K562 (cell line): ENCODE measurements around the gene IRF2BP1. TPM values are rescaled to one million over a fixed set of nuclear protein-coding genes. Genes with fewer than 3 reads are reported as not detected.

Source experiments
- ATAC-seq: fragments of 200-7000 bp; cut with Tn5 transposase; 3 replicates; pipeline ENCODE4 v1.9.1; 2020; ENCODE audit warnings: moderate library complexity
- BruUV-seq: library from RNA; stranded (reverse); fragments of 400-500 nt; replicated peaks from 2 replicates; lab custom pipeline; 2021; lab: Mats Ljungman, UMichigan
- CTCF ChIA-PET: fragments of 300-600 bp; formaldehyde crosslinking; extraction: SDS; loops from one replicate; lab custom pipeline; 2021; ENCODE audit warnings: low intra/inter-chr PET ratio; lab: Yijun Ruan, JAX
- POLR2A ChIA-PET: fragments of 300-600, 350-650 bp; sonication (Branson Sonifier 250); formaldehyde crosslinking; extraction: SDS; loops from one replicate; lab custom pipeline; 2021; ENCODE audit warnings: antibody characterized with exemption, inconsistent platforms; lab: Yijun Ruan, JAX
- DNase-seq, 4 experiments: peaks; one replicate each; pipeline versions ENCODE4 v3.0.0 to v3.0.0-alpha.2; 2011 to 2018; ENCODE audit warnings: low spot score in 3 of 4, mixed read lengths in 3 of 4; ENCODE audit errors: extremely low read depth in 1 of 4
- FAIRE-seq: peaks from 2 replicates; lab custom pipeline; 2011; peaks lifted over from hg19 to GRCh38; lab: Jason Lieb, UNC
- H2AFZ ChIP-seq: 2 replicates; pipeline ENCODE4 v1.6.0; 2011; ENCODE audit warnings: low read depth, low read length, control low read depth, inconsistent platforms
- H3K27ac ChIP-seq: fragments of 200-600 bp; 3 replicates; pipeline ENCODE4 v1.8.0; 2011; ENCODE audit warnings: low read depth, mild to moderate bottlenecking, control low read depth, inconsistent platforms, low read length, moderate library complexity, mixed read lengths; ENCODE audit errors: extremely low read depth
- H3K27me3 ChIP-seq, 2 experiments: fragments of 300-600 bp in 1 of 2; 2 replicates in 1 of 2; 3 replicates in 1 of 2; pipeline versions ENCODE4 v1.6.0 to v1.8.0; 2011; ENCODE audit warnings: inconsistent platforms in 2 of 2, low read length in 2 of 2, mild to moderate bottlenecking in 1 of 2, mixed read lengths in 1 of 2, moderate library complexity in 1 of 2; ENCODE audit not compliant: control insufficient read depth in 2 of 2, insufficient read depth in 2 of 2
- H3K36me3 ChIP-seq: fragments of 300-600 bp; 3 replicates; pipeline ENCODE4 v1.8.0; 2011; ENCODE audit warnings: mild to moderate bottlenecking, low read length, inconsistent platforms; ENCODE audit not compliant: control insufficient read depth, insufficient read depth
- H3K4me1 ChIP-seq, 2 experiments: fragments of 200-600 bp in 1 of 2; replicated peaks in 1 of 2; 2 replicates in 1 of 2; 3 replicates in 1 of 2; pipeline versions ENCODE4 v1.5.1 to v1.8.0; 2011; ENCODE audit warnings: inconsistent platforms in 2 of 2, low read length in 2 of 2, mild to moderate bottlenecking in 1 of 2, mixed read lengths in 1 of 2, moderate library complexity in 1 of 2; ENCODE audit not compliant: control insufficient read depth in 2 of 2, insufficient read depth in 2 of 2
- H3K4me2 ChIP-seq: 2 replicates; pipeline ENCODE4 v1.6.1; 2011; ENCODE audit warnings: low read length, control low read depth, inconsistent platforms, mixed read lengths; ENCODE audit not compliant: insufficient read depth
- H3K4me3 ChIP-seq: fragments of 200-600 bp; sonication (generic), shearing (Covaris generic); 2 replicates; pipeline ENCODE4 v1.5.1; 2016; ENCODE audit warnings: control low read depth, inconsistent platforms
- H3K79me2 ChIP-seq: fragments of 200-600 bp; 3 replicates; pipeline ENCODE4 v1.8.0; 2011; ENCODE audit warnings: low read length, inconsistent platforms; ENCODE audit not compliant: control insufficient read depth, insufficient read depth
- H3K9ac ChIP-seq, 2 experiments: 2 replicates each; pipeline versions ENCODE4 v1.6.0 to v1.6.1; 2011; ENCODE audit warnings: low read depth in 2 of 2, low read length in 2 of 2, control low read depth in 1 of 2, inconsistent platforms in 1 of 2, mild to moderate bottlenecking in 1 of 2, mixed read lengths in 1 of 2; ENCODE audit not compliant: insufficient read depth in 1 of 2
- H3K9me1 ChIP-seq: one replicate; pipeline ENCODE4 v1.6.0; 2011; ENCODE audit warnings: inconsistent platforms, mild to moderate bottlenecking, low read length, moderate library complexity; ENCODE audit not compliant: control insufficient read depth, insufficient read depth
- H3K9me3 ChIP-seq: replicated peaks from 2 replicates; pipeline ENCODE4 v1.5.1; 2011; ENCODE audit warnings: low read depth, low read length, inconsistent platforms; ENCODE audit not compliant: control insufficient read depth, insufficient read depth
- H4K20me1 ChIP-seq: replicated peaks from 2 replicates; pipeline ENCODE4 v1.6.1; 2011; ENCODE audit warnings: low read length, inconsistent platforms, mixed read lengths; ENCODE audit not compliant: control insufficient read depth, insufficient read depth
- POLR2AphosphoS2 ChIP-seq: IDR thresholded peaks from 2 replicates; pipeline ENCODE4 v1.6.1; 2012; ENCODE audit warnings: low read length, improper control_type of control experiment
- RBFOX2 ChIP-seq: fragments of 200-400 bp; formaldehyde crosslinking; IDR thresholded peaks from 2 replicates; pipeline ENCODE4 v1.6.1; 2017; ENCODE audit warnings: low read depth, mild to moderate bottlenecking, low read length, moderate library complexity
- RBM25 ChIP-seq: fragments of 200-400 bp; formaldehyde crosslinking; IDR thresholded peaks from 2 replicates; pipeline ENCODE4 v1.6.1; 2018; ENCODE audit warnings: low read length, low read depth, moderate library complexity; ENCODE audit not compliant: severe bottlenecking
- ZNF431 ChIP-seq: sonication (generic); formaldehyde crosslinking; IDR thresholded peaks from 2 replicates; pipeline ENCODE4 v1.8.0; 2022; ENCODE audit warnings: mild to moderate bottlenecking, missing genetic modification reagents
- ZNF699 ChIP-seq: fragments of 250-450 bp; sonication (Bioruptor Pico); IDR thresholded peaks from 2 replicates; pipeline ENCODE4 v1.8.0; 2021; ENCODE audit warnings: mild to moderate bottlenecking, moderate library complexity; ENCODE audit not compliant: insufficient replicate concordance
- WGBS: fragments of 100-300 bp; shearing (Covaris generic); methylation state at CpG from one replicate; pipeline ENCODE4 v1.1.6; 2016; ENCODE audit warnings: low coverage, mixed read lengths; ENCODE audit not compliant: insufficient coverage; ENCODE audit errors: missing lambda C conversion rate; 5-methylcytosine and 5-hydroxymethylcytosine counted together
- in situ Hi-C: fragments of 300-500 bp; cut with MboI; formaldehyde crosslinking; loops from 4 replicates; pipeline ENCODE4 v1.15.0; 2018; ENCODE audit warnings: inconsistent platforms, mixed read lengths
- intact Hi-C: fragments of 100-400 bp; cut with micrococcal nuclease; formaldehyde crosslinking; loops from 2 replicates; pipeline ENCODE4 v1.14.2; 2022
- polyA plus RNA-seq, 8 experiments: library from polyadenylated mRNA; depleted of rRNA in 4 of 8; stranded (reverse) in 5 of 8; unstranded in 3 of 8; fragments of >200 nt; fragmentation: Nextera tagmentation in 2 of 8; fragmentation: Illumina TruSeq in 1 of 8; extraction: Ambion mirVana in 2 of 8; extraction: Trizol in 1 of 8; gene quantifications; 2 replicates each; pipeline versions ENCODE4 v1.2.1 to v1.2.3, GENCODE V29; 2011 to 2014; ENCODE audit warnings: inconsistent platforms in 1 of 8, missing spikeins in 1 of 8
- total RNA-seq, 7 experiments: library from RNA; depleted of rRNA in 6 of 7; stranded (reverse); fragments of >200 nt in 6 of 7; fragmentation: Illumina TruSeq in 2 of 7; extraction: Trizol in 2 of 7; gene quantifications; 2 replicates each; pipeline versions ENCODE4 v1.2.1 to v1.2.3, GENCODE V29; 2011 to 2021; ENCODE audit warnings: low replicate concordance in 1 of 7
- TF ChIP-seq, protein P1 (sequence below): sonication (generic); formaldehyde crosslinking; IDR thresholded peaks from 2 replicates; pipeline ENCODE4 v1.8.0; 2022; ENCODE audit warnings: missing genetic modification reagents, mild to moderate bottlenecking, moderate library complexity, borderline replicate concordance
- TF ChIP-seq, protein P2 (sequence below): fragments of 200-800 bp; sonication (Bioruptor generic); IDR thresholded peaks from 2 replicates; pipeline ENCODE4 v1.6.1; 2017; ENCODE audit warnings: missing genetic modification characterization, missing compliant biosample characterization
- TF ChIP-seq, protein P3 (sequence below), 2 experiments: fragments of 200-800 bp in 1 of 2; sonication (Bioruptor generic) in 1 of 2; sonication (generic) in 1 of 2; formaldehyde crosslinking in 1 of 2; IDR thresholded peaks in 1 of 2; conservative IDR thresholded peaks in 1 of 2; 2 replicates each; pipeline versions ENCODE4 v1.5.0 to v1.6.1; 2016 to 2020; ENCODE audit warnings: missing compliant biosample characterization in 1 of 2, missing genetic modification characterization in 1 of 2, missing genetic modification reagents in 1 of 2
- TF ChIP-seq, protein P4 (sequence below): fragments of 250-450 bp; sonication (Bioruptor Pico); IDR thresholded peaks from 2 replicates; pipeline ENCODE4 v1.4.0; 2020; ENCODE audit warnings: mild to moderate bottlenecking

Gene IRF2BP1
- total and polyA plus RNA-seq, 9 of the 15 experiments (the other 6 are each of a cell fraction or from before 2014, with no cell fraction given), result 0.61 to 35.9 (median 3.5) TPM

DNA sequence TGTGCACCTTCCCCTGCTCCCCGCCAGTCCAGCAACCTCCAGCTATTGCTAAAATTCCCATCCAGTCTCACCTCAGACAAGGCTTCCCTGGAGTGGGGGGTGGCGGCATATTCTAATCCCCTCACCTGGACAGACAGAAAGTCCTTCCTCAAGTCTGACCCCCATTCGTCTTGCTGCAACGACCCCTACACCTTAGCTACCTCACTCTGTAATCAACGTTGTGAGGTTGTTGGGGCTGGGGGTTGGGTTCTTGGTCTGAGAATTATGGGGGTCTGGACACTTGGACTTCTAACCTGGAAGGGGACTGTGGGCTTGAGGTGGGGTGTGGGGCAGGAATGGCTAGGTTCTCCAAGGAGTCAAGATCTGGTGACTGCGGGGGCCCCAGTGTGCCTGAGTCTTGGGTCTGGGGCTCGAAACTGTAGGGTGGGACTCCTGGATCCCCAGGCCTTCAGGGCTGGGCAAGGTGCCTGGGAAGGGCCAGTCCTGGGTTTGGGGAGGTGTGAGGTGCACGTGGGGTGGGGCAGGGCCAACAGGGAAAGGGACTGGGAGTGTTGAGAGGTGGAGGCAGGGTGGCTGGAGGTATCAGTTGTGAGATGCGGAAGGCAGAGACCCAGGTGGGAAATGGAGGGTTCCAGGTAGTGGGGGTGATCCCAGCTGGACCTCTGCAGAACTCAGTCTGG, 20.5 kb downstream of the IRF2BP1 start (continued):
- TF ChIP-seq RBM25 (peak; percentile 53), RBFOX2 (peak; percentile 33; the same call in 1 of the 2 replicates)

DNA sequence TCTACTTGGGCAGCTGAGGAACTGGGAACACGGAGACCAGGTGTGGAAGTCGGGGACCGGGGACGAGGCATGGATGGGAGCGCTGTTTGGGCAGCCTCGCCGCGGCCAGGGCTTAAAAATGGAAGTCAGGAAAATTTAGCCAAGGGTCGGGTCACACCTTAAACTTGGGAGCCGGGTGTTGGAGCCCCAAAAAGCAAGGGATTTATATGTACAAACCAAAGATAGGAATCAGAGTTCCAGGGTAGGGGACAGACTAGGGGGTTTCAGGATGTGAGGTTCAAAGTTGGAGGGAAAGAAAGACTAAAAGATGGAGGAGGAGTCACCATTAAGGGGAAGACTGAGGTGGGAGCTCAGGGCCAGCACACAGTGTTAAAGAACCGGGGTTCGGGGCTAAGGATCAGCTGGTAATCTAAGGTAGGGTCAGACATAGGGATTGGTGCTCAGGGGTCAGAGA, 21.3 kb downstream of the IRF2BP1 start:
- peak overlapping the region; percentile 37; the same call in 2 of the 3 replicates for H3K27ac ChIP-seq
- 0 out of 2 replicates have a peak, but pooled peaks have one; percentile 33 for TF ChIP-seq ZNF431 (CRISPR knock-in tag)
- no peak for TF ChIP-seq ZNF699 (CRISPR knock-in tag)
- TF ChIP-seq, protein P1, sequence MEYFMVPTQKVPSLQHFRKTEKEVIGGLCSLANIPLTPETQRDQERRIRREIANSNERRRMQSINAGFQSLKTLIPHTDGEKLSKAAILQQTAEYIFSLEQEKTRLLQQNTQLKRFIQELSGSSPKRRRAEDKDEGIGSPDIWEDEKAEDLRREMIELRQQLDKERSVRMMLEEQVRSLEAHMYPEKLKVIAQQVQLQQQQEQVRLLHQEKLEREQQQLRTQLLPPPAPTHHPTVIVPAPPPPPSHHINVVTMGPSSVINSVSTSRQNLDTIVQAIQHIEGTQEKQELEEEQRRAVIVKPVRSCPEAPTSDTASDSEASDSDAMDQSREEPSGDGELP (CRISPR knock-in tag), result 0 out of 2 replicates have a peak, but pooled peaks have one; percentile 11
- TF ChIP-seq, protein P2, sequence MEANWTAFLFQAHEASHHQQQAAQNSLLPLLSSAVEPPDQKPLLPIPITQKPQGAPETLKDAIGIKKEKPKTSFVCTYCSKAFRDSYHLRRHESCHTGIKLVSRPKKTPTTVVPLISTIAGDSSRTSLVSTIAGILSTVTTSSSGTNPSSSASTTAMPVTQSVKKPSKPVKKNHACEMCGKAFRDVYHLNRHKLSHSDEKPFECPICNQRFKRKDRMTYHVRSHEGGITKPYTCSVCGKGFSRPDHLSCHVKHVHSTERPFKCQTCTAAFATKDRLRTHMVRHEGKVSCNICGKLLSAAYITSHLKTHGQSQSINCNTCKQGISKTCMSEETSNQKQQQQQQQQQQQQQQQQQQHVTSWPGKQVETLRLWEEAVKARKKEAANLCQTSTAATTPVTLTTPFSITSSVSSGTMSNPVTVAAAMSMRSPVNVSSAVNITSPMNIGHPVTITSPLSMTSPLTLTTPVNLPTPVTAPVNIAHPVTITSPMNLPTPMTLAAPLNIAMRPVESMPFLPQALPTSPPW, result no peak
- TF ChIP-seq, protein P3, sequence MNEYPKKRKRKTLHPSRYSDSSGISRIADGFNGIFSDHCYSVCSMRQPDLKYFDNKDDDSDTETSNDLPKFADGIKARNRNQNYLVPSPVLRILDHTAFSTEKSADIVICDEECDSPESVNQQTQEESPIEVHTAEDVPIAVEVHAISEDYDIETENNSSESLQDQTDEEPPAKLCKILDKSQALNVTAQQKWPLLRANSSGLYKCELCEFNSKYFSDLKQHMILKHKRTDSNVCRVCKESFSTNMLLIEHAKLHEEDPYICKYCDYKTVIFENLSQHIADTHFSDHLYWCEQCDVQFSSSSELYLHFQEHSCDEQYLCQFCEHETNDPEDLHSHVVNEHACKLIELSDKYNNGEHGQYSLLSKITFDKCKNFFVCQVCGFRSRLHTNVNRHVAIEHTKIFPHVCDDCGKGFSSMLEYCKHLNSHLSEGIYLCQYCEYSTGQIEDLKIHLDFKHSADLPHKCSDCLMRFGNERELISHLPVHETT (CRISPR knock-in tag; conservative IDR thresholded peaks at IDR 0.05 in 1 of 2, IDR thresholded peaks at IDR 0.05 in 1 of 2), result peak in 1 of 2 experiments; percentile 0; a peak in 1 of 4 replicates
- no peak for TF ChIP-seq POLR2AphosphoS2
- TF ChIP-seq, protein P4, sequence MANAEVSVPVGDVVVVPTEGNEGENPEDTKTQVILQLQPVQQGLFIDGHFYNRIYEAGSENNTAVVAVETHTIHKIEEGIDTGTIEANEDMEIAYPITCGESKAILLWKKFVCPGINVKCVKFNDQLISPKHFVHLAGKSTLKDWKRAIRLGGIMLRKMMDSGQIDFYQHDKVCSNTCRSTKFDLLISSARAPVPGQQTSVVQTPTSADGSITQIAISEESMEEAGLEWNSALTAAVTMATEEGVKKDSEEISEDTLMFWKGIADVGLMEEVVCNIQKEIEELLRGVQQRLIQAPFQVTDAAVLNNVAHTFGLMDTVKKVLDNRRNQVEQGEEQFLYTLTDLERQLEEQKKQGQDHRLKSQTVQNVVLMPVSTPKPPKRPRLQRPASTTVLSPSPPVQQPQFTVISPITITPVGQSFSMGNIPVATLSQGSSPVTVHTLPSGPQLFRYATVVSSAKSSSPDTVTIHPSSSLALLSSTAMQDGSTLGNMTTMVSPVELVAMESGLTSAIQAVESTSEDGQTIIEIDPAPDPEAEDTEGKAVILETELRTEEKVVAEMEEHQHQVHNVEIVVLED, result no peak

More for the DNA sequence above, 21.3 kb downstream of the IRF2BP1 start:
- Histone ChIP-seq H2AFZ (peak overlapping the region; percentile 76), H3K9ac (peak overlapping the region; percentile 52 to 94), H3K79me2 (peaks cover 51% of the 10 kb centered on the region), H4K20me1 (no peaks in the 10 kb centered on the region), H3K4me2 (peak overlapping the region; percentile 100), H3K4me3 (peak overlapping the region; percentile 95), H3K27me3 (no peaks in the 10 kb centered on the region), H3K9me3 (no peaks in the 10 kb centered on the region), H3K4me1 (peaks cover 23 to 45% of the 10 kb centered on the region in 2 experiments), H3K36me3 (peaks cover 17% of the 10 kb centered on the region; the same call in 2 of the 3 replicates), H3K9me1 (peaks cover 2% of the 10 kb centered on the region)
- CTCF ChIA-PET, result interaction anchor here (0.6 to 5.5 kb wide), 4 partner anchors 17 to 683 kb away, joined by 3 to 102 read pairs (median 10); partner anchors contain the start of gene IRF2BP1
- intact Hi-C loops (no loop called here), in situ Hi-C loops (no loop called here)
- POLR2A ChIA-PET, result interaction anchor here (0.5 to 2.1 kb wide), 11 partner anchors 8 to 755 kb away, joined by 3 to 11 read pairs (median 4); no protein-coding TSS in a partner anchor
- FAIRE-seq (peak; percentile 26), ATAC-seq (no peak), DNase-seq (no peak)
- BruUV-seq, result no TSS peak
- 11% methylated on average over 12 of the region's 12 CpGs for WGBS
